GM19193 (cell line): Measurements from ENCODE around the gene KMT2D.

ENCODE experiments used
- POLR2A ChIP-seq: IDR thresholded peaks from 4 replicates; pipeline ENCODE4 v1.6.1; 2011; ENCODE audit not compliant: insufficient read depth, insufficient read length; ENCODE audit errors: extremely low read depth

Gene KMT2D

DNA sequence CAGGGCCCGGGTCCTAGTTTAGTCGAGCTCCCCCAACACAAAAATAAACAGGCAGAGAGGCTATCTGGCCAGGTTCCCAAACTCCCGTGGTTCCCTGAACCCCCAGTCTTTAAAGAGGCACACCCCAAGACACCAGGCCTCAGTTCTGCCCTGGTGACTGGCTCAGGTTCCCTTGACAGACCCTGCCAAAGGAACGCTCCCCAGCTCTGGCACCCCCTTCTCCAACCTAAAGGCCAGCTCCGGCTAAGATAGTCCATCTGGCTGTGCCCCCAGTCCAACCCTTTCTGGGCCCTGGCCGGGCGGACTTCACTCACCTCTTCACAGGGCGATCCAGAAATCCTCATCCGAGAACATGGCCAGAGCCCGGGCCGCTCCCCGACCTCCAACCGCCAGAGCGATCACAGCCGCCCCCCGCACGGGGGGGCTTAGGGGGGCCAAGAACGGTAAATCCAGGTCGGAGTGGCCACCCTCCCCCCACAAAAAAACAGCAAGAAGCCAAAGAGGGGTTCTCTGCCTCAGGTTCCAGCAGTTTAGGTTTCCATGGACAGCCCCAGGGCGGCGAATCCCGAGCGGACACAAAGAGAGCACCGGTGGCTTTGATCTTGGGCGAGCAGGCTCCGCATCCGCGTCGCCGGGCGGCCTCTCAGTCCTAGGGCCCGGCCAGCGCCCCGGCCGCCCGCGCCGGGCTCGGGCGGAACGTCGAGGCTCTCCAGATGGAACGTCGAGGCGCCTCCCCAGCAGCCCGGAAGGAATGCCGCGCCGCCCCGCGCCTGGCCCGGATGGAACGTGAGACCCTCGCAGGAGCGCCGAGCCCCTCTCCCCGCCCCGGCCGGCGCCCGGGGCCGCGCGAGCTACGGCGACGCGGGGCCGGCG, 1.1 kb downstream of the KMT2D start:
- no peak for TF ChIP-seq POLR2A

DNA sequence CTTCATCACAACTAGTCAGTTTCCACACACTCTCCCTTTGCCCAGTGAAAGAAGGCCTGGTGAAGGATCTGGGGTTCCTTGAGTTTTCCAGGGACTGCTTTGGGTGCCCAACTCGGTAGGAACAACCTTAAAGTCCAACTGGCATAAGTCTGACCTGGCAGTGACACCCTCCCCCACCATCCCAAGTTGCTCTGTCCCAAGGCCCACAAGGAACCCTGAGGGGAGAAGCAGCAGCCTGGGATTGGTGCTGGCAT, 1.6 kb downstream of the KMT2D start:
- no peak for TF ChIP-seq POLR2A

DNA sequence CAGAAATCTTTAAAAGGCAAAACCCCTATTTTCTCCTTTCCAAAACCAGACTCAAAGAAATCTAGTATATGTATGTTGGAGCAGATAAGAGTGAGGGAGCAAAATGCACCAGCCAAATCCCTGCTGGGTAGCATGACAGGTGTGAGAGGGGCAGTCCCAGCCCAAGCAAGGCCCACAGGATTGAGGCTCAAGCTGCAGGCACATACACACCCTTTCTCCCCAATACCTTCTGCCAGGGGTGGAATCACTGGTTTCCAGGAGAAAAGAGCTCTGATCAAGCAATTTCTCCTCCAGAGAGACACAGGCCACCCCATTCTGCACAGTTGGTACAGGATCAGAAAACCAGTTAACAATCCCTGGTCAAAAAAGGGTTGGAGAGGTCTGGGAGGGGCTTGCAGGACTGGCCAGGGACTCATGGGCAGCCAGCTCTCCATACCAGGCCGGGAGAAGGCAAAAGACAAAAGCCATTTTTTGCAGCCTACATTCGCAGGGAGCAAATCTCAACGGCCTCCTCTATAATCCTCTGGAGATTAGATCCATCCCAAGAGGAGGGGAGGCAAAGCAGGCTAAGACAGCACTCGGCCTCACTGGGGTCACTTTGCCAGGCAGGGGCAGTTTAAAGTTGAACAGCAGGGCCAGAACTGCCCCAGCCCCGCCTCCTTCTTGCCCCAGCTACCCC, 2.1 kb downstream of the KMT2D start:
- TF ChIP-seq POLR2A, result no peak

DNA sequence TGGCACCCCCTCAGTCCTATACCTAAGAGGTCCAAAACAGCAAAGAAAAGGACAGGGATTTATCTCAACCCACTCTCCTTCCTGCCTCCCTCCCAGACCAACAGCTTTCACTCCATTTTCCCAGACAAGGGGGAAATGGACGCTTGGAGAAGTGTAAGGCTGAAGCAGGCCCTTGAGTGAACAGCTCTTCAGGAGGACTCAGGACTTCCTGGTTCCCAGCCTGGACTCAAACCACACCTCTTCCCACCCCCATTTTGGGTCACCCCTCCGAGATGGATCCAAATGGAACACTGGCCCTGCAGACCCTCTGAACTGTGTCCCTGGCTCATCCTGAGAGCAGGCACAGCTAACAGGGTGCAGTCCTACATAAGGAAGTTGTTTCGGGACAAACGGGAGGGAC, 2.7 kb downstream of the KMT2D start:
- TF ChIP-seq POLR2A, result no peak

DNA sequence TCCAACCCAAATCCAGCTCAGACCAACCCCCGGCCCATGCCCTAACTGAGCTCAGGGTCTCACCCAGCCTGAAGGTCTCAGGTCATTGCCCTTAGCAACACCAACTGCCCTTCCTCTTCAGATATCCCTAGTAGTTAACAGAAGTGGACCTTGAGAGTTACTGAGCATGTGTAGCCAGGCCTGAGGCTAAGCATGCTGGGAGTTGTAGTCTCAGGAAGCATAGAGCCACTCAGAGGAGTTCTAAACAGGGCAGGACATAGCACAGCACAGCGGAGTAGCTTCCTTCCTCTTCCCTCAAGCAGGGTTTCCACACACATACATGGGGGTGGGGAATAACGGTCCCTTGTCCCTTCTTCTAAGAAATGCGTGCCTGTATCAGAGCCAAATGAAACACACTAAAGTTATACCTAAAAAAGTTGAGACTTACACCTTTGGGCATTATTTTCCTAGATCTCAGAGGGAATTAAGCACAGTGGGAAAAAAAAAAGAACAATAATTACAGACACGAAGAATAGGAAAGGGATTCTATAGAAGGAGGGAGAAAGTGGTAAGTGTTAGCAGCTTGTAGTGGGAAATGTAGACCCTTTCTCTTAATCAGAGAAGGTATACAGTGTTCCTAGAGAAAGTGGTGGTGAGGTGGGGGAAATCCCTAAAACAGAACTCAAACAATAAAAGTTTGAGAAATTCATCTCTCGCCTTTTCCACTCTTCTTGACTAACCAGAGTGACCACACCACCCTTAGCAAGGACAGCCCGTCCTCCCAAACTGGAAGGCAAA, 4.4 kb downstream of the KMT2D start:
- no peak for TF ChIP-seq POLR2A

DNA sequence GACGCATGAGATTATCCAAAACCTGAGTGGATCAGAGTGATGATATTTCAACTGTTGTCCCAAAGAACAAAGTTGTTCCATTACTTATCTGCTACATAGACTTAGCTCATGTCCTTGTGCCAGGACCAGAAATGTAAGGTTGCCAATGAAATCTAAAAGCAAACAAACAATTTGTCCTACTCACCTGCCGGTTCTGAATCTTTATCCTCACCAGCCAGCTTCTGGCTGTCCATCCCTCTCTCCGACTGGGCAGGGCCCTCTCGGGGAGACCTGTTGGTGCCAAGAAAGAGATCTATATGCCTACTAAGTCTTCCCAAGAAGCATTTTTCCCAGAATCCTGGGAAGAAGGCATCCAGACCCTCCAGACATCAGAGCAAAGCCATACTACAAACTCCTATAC, 5.5 kb downstream of the KMT2D start:
- no peak for TF ChIP-seq POLR2A

DNA sequence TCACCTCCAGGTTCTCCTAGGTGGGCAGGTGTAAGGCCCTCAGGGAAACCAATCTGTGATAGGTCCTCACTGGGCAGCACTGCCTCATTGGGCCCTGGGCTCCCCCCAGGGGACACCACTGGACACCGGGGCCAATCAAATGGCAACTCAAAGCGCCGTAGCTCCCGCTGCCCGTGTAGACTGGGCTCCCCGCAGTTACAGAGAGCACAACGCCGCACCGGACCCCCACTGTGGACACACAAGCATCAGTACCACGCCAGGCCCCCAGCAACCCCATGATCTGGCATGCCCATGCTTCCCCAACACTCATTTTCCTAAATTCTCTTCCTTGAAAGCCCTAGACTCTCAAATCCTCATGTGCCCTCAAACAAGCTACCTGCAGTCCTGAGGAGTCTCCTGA, 6.1 kb downstream of the KMT2D start:
- no peak for TF ChIP-seq POLR2A

DNA sequence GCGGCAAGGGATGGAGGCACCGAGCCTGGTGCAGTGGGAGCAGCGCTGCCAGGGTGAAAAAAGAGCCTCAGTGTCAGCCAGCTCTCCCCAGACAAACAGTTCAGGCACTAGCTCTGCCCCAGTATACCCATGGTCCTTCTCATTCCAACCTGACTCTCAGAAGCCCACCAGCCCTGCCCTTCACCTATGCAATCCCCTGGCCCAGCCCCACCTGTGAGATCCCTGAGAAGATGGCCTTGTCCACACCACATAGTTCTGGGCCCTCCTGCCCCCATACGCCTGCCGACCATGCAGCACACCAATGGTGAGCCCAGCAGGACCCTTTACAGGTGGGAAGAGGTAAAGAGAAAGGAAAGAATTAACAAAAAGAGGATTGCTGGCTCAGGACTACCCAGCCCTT, 6.5 kb downstream of the KMT2D start:
- TF ChIP-seq POLR2A, result no peak

DNA sequence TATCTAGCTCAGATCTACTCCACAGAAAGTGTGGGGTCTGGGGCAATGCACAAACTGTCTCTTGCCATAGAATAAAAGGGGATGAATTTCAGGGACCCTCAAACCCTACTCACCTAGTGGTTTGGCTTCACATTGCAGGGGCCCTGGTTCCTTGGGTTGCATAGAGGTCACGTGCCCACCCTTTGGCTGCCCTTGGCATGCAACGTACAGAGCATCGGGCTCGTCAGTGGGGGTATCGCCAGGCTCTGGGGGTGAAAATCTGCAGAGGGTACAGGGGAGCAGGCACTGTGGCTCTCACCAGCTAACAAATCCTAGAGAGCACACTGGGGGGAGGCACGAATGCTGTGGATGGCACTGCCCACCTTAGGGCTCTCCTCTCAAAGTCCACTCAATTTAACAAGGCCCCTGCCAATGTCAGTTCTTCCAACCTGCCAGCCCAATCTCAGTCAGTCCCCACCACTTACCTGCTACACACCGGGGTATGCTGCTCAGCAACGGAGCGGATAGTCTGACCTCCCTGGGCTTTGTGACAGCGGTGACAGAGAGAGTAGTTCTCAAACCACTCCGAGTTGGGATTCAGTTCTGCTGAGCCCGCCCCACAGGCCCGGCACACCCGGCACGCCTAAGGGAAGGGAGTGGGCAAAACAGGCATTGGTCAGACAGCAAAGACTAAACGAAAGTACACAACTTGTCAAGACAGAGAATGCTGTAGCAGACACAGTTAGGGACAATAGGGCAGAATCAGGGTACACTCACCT, 8.0 kb downstream of the KMT2D start:
- TF ChIP-seq POLR2A, result no peak

DNA sequence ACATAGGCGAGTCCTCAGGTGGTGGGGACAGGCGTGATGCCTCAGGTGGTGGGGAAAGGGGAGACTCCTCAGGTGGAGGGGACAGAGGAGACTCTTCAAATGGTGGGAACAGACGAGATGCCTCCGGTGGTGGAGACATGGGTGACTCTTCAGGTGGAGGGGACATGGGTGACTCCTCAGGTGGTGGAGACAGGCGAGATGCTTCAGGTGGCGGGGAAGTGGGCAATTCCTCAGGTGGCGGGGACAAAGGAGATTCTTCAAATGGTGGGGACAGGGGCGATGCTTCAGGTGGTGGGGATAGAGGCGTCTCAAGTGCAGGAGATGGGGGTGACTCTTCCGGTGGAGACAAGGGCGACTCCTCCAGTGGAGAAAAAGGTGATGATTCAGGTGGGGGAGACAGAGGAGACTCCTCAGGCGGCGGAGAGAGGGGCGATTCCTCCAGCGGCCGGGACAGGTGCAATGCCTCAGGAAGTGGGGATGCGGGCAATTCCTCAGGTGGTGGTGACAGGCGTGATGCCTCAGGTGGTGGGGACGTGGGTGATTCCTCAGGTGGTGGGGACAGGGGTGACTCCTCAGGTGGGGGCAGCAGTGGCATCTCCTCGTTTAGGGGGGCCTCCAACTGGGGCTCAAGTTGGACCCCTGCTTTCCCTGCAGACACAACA, 8.7 kb downstream of the KMT2D start:
- TF ChIP-seq POLR2A, result no peak

DNA sequence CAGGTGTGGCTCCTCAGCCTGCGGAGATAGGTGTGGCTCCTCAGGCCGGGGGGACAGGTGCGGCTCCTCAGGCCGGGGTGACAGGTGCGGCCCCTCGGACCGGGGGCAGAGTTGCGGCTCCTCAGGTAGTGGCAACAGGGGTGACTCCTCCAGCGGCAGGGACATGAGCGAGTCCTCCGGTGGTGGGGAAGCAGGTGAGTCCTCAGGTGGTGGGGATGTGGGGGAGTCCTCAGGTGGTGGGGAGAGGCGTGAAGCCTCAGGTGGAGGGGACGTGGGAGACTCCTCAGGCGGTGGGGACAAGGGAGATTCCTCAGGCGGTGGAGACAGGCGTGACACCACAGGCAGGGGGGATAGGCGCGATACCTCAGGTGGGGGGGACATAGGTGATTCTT, 9.2 kb downstream of the KMT2D start:
- no peak for TF ChIP-seq POLR2A

DNA sequence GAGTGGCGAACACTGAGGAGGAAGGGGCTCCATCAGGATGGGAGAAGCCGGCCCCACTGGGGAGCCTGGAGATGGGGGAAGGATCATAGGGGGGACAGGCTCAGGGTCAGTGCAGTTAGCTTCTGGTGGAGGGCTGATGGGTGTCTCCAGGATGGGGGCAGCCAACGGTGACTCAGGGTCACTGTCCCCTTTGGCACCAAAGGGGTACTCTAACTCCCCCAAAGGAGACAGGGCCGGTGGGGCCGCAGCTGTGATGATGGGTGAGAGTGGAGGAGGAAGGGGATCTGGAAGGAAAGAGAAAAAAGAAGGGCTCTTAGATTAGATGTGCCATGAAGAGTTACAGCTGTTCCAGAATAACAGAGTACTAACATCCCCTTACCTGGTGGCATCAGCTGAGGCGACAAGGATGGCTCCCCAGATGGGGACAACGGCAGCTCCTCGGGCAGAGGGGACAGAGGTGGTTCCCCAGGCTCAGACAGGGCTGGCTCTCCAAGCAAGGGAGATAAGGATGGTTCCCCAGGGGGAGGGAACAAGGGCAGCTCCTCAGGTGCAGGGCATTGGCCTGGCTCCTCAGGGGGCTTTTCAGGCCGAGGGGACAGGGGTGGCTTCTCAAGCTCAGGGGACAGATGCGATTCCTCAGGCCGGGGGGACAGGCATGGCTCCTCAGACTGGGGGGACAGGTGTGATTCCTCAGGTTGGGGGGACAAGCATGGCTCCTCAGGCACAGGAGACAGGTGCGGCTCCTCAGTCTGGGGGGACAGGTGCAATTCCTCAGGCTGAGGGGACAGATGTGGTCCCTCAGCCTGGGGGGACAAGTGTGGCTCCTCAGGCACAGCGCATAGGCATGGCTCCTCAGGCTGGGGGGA, 9.9 kb downstream of the KMT2D start:
- TF ChIP-seq POLR2A, result no peak

DNA sequence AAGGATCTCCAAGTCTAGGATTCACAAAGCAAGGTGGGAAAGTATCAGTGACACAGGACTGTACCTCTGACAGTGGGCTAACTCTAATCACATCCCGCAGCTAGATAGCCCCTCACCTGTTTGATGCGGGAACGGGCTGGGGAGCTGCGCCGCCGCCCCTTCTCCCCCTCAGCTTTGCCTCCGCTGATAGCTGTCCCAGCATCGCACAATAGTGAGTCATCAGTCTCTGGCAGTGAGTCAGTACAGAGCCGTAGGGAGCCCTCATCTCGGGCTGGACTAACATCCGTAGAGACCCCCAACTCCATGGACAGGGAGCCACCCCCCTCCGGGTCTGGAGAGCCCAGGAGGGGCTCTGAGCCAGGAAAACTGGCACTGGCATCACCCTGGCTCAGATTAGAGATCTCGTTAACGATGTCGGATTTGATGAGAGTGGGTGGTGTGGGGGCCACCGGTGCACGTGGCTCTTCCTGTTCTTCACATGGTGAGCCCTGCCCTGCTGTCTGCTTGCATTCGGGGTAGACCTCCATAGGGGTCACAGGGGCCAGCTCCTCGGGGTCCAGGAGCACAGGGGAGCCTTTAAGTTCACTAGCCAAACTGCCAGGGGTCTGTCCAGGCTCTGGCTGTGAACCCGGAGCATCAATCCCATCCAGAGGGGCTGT, 10.9 kb downstream of the KMT2D start:
- TF ChIP-seq POLR2A, result no peak

DNA sequence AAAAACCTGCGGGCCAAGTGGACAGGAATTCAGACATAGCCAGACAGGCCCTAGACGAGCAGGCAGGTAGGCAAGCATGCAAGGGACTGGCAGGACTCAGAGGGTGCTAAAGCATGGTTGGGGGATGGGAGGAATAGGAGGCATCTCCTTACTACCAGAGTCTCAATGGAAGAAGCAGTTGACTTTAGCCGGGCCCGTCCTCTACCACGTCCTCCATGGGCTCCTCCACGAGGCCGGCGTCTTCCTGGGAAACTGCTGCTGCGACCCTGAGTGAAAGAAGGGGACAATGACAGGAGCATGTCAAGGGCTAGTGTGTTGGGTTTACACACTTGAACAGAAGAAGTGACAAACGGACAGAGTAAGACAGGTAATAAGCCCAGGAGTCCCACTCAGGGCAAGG, 11.6 kb downstream of the KMT2D start:
- TF ChIP-seq POLR2A, result no peak
